OCI-M2 (cell line): Measurements from ENCODE around the gene PTOV1.

Experiments
- DNase-seq: peaks from one replicate; lab custom pipeline; 2025; ENCODE audit not compliant: unreplicated experiment; lab: John Stamatoyannopoulos, UW

PTOV1 gene

DNA sequence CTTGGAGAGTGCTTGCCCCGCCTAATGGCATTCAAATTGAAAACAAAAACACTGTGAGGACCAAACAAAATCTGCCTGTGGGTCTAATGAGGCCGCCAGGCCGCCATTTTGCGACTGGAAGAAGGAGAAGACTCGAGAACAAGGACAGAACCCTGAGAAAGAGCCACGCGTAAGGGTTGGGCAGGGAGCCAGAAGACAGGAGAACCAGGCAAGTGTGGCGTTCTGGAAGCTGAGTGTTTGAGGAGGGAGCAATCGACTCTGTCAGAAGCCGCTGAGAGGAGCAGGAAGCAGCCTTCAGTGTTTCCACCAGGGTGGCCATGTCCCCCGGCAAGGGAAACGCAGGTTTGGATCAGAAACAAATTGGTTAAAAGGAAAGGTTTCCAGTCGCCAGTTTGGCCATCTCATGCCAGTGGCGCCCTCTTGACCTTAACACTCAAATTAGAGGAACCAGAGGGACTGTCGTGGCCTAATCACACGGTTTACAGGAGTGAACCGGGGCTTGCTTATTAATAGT lies 10.2 kb upstream of the PTOV1 start:
- no peak for DNase-seq

DNA sequence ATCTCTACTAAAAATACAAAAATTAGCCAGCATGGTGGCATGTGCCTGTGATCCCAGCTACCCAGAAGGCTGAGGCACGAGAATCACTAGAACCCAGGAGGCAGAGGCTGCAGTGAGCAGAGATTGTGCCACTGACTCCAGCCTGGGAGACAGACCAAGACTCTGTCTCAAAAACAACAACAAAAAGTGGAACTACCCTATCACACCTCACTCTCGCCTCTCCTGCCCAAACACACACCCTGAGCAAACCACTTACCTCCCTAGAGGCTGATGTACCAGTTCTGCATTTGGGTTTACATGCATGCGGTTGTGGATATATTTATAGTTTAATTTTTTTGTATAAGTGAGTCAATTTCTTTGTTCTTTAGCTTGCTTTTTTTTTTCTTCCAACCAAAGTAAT lies 7.7 kb upstream of the PTOV1 start:
- DNase-seq: no peak

GRCh38 chr19:49844138-49845095 lies 6.5 kb upstream of the PTOV1 start:
- no peak for DNase-seq

DNA sequence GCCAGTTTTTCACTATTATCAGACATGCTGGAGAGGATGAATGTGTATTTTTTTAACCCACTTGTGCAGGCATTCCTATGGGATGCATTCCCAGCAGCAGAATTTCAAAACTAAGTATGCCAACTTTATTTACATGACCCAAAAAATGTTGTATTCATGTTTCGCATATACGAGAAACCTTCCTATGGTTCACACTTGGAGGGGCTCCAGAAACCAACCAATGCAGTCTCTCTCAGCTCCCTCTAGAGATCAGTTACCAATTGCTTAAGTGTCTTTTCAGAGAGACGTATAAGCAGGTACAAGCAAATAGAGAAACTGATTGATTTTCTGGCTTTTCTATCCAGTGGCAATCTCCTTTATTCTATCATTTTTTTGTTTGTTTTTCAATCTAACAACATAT lies 5.5 kb upstream of the PTOV1 start:
- no peak for DNase-seq

DNA sequence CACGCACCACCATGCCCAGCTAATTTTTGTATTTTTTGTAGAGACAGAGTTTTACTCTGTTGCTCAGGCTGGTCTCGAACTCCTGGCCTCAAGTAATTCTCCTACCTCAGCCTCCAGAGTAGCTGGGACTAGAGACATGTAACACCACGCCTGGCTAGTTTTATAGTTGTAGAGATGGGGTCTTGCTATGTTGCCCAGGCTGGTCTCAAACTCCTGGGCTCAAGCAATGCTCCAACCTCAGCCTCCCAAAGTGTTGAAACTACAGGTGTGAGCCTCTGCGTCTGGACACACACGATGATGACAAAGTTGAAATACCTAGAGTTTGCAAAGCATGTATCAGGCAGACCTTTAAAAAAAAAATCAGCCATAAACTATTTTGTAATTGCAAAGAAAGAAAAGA lies 4.6 kb upstream of the PTOV1 start:
- DNase-seq: no peak

DNA sequence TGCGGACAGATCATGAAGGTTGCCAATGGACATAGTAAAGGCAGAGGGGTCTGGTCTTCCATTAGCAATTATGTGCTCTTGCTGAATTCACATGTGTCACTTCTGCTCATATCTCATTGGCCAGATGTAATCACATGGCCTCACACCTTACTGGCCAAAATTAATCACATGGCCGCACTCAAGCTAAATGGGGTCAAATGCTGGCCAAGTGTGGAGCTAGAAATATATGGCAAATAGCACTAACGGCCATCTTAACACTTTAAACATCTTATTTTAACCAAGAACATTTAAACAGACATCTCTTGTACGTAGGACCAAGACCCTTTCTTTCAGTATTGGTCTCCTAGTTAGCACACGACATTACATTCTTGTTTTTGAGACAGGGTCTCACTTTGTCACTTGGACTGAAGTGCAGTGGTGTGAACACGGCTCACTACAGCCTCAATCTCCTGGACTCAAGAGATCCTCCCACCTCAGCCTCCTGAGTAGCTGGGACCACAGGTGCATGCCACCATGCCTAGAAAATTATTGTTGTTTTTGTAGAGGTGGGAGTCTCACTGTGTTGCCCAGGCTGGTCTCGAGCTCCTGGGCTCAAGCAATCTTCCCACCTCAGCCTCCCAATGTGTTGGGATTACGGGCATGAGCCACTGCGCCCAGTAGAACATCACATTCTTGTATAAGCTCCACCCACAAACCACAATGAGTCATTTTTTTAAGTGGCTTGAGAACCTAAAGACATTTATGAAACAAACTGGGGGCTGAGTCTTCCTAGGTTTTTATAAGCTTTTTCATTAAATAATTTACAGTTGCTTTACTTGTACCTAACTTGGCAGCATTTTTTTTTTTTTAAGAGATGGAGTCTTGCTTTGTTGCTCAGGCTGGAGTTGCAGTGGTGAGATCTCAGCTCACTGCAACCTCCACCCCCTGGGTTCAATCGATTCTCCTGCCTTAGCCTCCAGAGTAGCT lies 2.9 kb upstream of the PTOV1 start:
- DNase-seq: no peak

- DNase-seq: no peak
These were observed 2.0 kb upstream of the PTOV1 start for GRCh38 chr19:49848938-49849337.

GRCh38 chr19:49849433-49850220 lies 1.3 kb upstream of the PTOV1 start:
- DNase-seq: no peak

- no peak for DNase-seq
These were observed 805 bp upstream of the PTOV1 start for GRCh38 chr19:49850221-49850486.

DNA sequence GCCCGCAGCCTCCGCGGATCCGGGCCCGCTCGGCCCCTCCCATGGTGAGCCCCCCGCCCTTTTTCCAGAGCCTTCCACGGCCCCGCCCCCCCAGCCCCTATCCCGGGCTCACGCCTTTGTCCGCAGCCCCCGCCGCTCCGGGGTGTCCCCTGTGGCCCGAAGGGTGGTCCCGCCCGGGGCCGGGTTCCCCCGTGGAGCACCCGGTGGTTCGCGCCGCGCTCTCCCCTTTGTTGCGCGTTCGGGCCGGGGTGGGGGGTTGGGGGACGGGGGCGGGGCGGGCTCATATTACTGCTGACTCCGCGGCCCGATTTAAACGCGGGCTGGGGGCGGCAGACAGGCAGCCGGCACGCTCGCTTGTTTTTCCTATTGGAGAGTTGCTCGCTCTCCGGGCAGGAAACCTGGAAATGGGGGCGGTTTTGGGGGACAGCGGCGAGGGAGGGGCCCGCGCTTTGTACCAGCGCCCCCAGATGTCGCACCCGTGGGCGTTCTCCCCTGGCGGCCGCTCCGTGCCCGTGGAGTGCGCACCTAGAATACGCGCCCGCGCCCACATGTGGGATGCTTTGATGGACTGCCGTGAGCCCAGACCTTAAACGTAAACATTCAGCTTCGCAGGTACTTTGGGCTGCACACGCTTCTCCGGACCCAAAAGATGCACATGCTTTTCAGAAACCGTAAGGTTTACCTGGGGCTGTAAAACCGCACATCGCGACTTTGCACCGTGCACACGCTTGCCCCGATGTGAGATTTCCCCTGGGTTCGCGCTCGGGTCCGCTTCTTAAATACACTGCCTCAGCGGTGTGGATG lies 699 bp downstream of the PTOV1 start:
- no peak for DNase-seq

- DNase-seq: no peak
These were observed 1.7 kb downstream of the PTOV1 start for GRCh38 chr19:49852631-49853126.

DNA sequence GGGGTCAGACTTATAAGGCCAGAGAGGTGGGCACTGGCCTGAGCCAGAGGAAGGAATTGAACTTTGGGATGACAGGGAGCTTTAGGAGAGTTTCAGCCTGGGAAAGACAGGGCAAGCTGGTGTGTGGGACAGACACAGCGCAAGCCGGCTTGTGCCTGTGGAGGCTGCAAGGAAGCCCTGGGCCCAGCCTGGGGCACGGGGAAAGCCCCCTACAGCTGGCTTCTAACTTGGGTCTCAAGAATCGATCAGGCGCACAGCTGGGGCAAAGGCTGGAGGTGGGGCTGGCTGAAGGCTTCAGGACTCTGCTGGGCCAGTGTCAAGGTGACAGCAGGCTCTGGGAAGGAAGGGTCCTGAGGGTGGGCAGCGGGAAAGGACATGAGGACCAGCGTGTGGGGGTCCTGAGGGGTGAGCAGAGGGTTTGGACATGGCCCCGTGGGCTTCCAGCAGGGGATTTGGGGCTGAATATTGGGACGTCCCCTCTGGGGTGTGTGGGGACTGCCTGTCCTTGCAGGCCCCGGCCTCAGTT lies 3.0 kb downstream of the PTOV1 start:
- DNase-seq: no peak

GRCh38 chr19:49854378-49855263 lies 3.7 kb downstream of the PTOV1 start:
- DNase-seq: no peak

- no peak for DNase-seq
These were observed 4.3 kb downstream of the PTOV1 start for GRCh38 chr19:49855277-49855675.

- no peak for DNase-seq
These were observed 5.0 kb downstream of the PTOV1 start for GRCh38 chr19:49855676-49856573.

- DNase-seq: no peak
These were observed 5.6 kb downstream of the PTOV1 start for GRCh38 chr19:49856574-49857021.

GRCh38 chr19:49857061-49857837 lies 6.3 kb downstream of the PTOV1 start:
- DNase-seq: no peak
